Esophagus muscularis mucosa (tissue), 4 donors: ENCODE measurements around the gene PTPRN2. TPM values are rescaled to one million over a fixed set of nuclear protein-coding genes. Genes with fewer than 3 reads are reported as not detected.

ENCODE experiments used
- DNase-seq: peaks from one replicate; pipeline ENCODE4 v3.0.0-alpha.2; 2017; ENCODE audit errors: extremely low spot score
- H3K27ac ChIP-seq, 4 donors: fragments of 200-600 bp; sonication (generic); replicated peaks in 1 of 4; 1 replicate in 3 of 4; 2 replicates in 1 of 4; pipeline ENCODE4 v1.5.1; 2016 to 2019; ENCODE audit warnings: mild to moderate bottlenecking in 1 of 4
- H3K27me3 ChIP-seq, 4 donors: fragments of 200-600 bp; sonication (generic); one replicate each; pipeline versions ENCODE4 v1.5.1 to v1.6.0; 2016 to 2019
- H3K36me3 ChIP-seq, 4 donors: fragments of 200-600 bp; sonication (generic); one replicate each; pipeline ENCODE4 v1.5.1; 2016 to 2019
- H3K4me1 ChIP-seq, 4 donors: fragments of 200-600 bp; sonication (generic); one replicate each; pipeline ENCODE4 v1.5.1; 2016 to 2019
- H3K4me3 ChIP-seq, 4 donors: fragments of 200-600 bp; sonication (generic); 1 replicate in 2 of 4; 2 replicates in 2 of 4; pipeline ENCODE4 v1.5.1; 2016 to 2019; ENCODE audit warnings: mild to moderate bottlenecking in 4 of 4, moderate library complexity in 1 of 4
- H3K9me3 ChIP-seq, 4 donors: fragments of 200-600 bp; sonication (generic); 1 replicate in 3 of 4; 2 replicates in 1 of 4; pipeline ENCODE4 v1.5.1; 2016 to 2019
- CTCF ChIP-seq, 3 experiments: fragments of 200-600 bp in 2 of 3; fragments of 450-650 bp in 1 of 3; sonication (generic) in 2 of 3; IDR thresholded peaks; one replicate each; pipeline ENCODE4 v1.5.1; 2017 to 2019; ENCODE audit warnings: antibody characterized with exemption in 3 of 3, mild to moderate bottlenecking in 2 of 3, moderate library complexity in 1 of 3
- EP300 ChIP-seq: sonication (generic); formaldehyde crosslinking; IDR thresholded peaks from one replicate; pipeline ENCODE4 v1.6.1; 2017; ENCODE audit warnings: antibody characterized with exemption
- POLR2A ChIP-seq: fragments of 450-650 bp; IDR thresholded peaks from one replicate; pipeline ENCODE4 v1.6.1; 2017; ENCODE audit warnings: antibody characterized with exemption, moderate library complexity, mild to moderate bottlenecking, low read depth
- POLR2AphosphoS5 ChIP-seq, 2 donors: sonication (generic); formaldehyde crosslinking; IDR thresholded peaks; one replicate each; pipeline ENCODE4 v1.6.1; 2017; ENCODE audit warnings: antibody characterized with exemption in 2 of 2
- WGBS: methylation state at CpG from one replicate; pipeline ENCODE4 v1.1.5; 2018; 5-methylcytosine and 5-hydroxymethylcytosine counted together
- intact Hi-C: fragments of 100-400 bp; cut with DNase I; formaldehyde crosslinking; loops from one replicate; pipeline ENCODE4 v1.15.1; 2023
- total RNA-seq, 4 donors: library from RNA; depleted of rRNA; stranded (reverse); fragments of >200 nt; gene quantifications; one replicate each; pipeline versions ENCODE4 v1.1.0 to v1.2.1, GENCODE V29; 2016

PTPRN2 gene
- total RNA-seq, 4 donors from 2014 or later, result 2.1 to 3.1 (median 3.1) TPM

- Histone ChIP-seq H3K27me3 (peaks cover 0 to 5% (median 0%) of the 10 kb centered on the region in 4 donors), H3K4me3 (no peak overlapping the region), H3K9me3 (peaks cover 0 to 8% (median 2%) of the 10 kb centered on the region in 4 donors), H3K27ac (no peak overlapping the region), H3K4me1 (no peaks in the 10 kb centered on the region), H3K36me3 (no peaks in the 10 kb centered on the region)
- intact Hi-C loops, result no loop called here
- TF ChIP-seq POLR2A, result no peak
- TF ChIP-seq POLR2AphosphoS5 (IDR thresholded peaks at IDR 0.05), result no peak
- TF ChIP-seq CTCF (IDR thresholded peaks at IDR 0.05), result no peak
- no peak for TF ChIP-seq EP300
- 79% methylated on average over 4 of the region's 5 CpGs for WGBS
- no peak for DNase-seq
Observed at GRCh38 chr7:157997471-157997870, 590.2 kb downstream of the PTPRN2 start.

- intact Hi-C loops, result no loop called here
- Histone ChIP-seq H3K9me3 (peaks cover 0 to 8% (median 2%) of the 10 kb centered on the region in 4 donors), H3K27ac (no peak overlapping the region), H3K4me3 (no peak overlapping the region), H3K36me3 (no peaks in the 10 kb centered on the region), H3K27me3 (peaks cover 0 to 4% (median 0%) of the 10 kb centered on the region in 4 donors), H3K4me1 (no peaks in the 10 kb centered on the region)
- WGBS, result 100% methylated on average over 5 of the region's 8 CpGs
- TF ChIP-seq POLR2AphosphoS5 (IDR thresholded peaks at IDR 0.05) (no peak), CTCF (IDR thresholded peaks at IDR 0.05) (no peak), EP300 (no peak), POLR2A (no peak)
- no peak for DNase-seq
Observed at GRCh38 chr7:157997080-157997440, 590.6 kb downstream of the PTPRN2 start.

GRCh38 chr7:157996359-157997079 lies 591.1 kb downstream of the PTPRN2 start:
- no peaks in the 10 kb centered on the region for H3K4me1 ChIP-seq
- intact Hi-C loops, result no loop called here
- no peaks in the 10 kb centered on the region for H3K27me3 ChIP-seq
- no peaks in the 10 kb centered on the region for H3K36me3 ChIP-seq
- H3K4me3 ChIP-seq, result no peak overlapping the region
- TF ChIP-seq POLR2A, result no peak
- TF ChIP-seq EP300, result no peak
- no peak for TF ChIP-seq POLR2AphosphoS5 (IDR thresholded peaks at IDR 0.05)
- no peak for TF ChIP-seq CTCF (IDR thresholded peaks at IDR 0.05)
- H3K9me3 ChIP-seq, result peaks cover 0 to 8% (median 2%) of the 10 kb centered on the region in 4 donors
- DNase-seq, result no peak
- no peak overlapping the region for H3K27ac ChIP-seq
- 76% methylated on average over 13 of the region's 16 CpGs for WGBS

- Histone ChIP-seq H3K27me3 (no peaks in the 10 kb centered on the region), H3K4me1 (no peaks in the 10 kb centered on the region), H3K36me3 (no peaks in the 10 kb centered on the region), H3K4me3 (no peak overlapping the region), H3K27ac (no peak overlapping the region), H3K9me3 (peaks cover 0 to 8% (median 2%) of the 10 kb centered on the region in 4 donors)
- DNase-seq, result no peak
- intact Hi-C loops, result no loop called here
- TF ChIP-seq POLR2A (no peak), POLR2AphosphoS5 (IDR thresholded peaks at IDR 0.05) (no peak), CTCF (IDR thresholded peaks at IDR 0.05) (no peak), EP300 (no peak)
- 96% methylated on average over 6 of the region's 6 CpGs for WGBS
Observed at GRCh38 chr7:157995815-157996214, 591.8 kb downstream of the PTPRN2 start.
